Stomach (tissue), 9 donors: ENCODE data around the gene JTB. TPM values are rescaled to one million over a fixed set of nuclear protein-coding genes. Genes with fewer than 3 reads are reported as not detected.
A peak's percentile ranks its signal among the peaks of the same experiment; 100 is the strongest.

Experiments
- DNase-seq, 2 donors: peaks; one replicate each; pipeline versions ENCODE4 v3.0.0 to v3.0.0-alpha.2; 2013 to 2019
- H3K27ac ChIP-seq, 5 donors: fragments of 200-600 bp in 4 of 5; sonication (generic) in 4 of 5; one replicate each; pipeline ENCODE4 v1.5.1; 2013 to 2019; ENCODE audit warnings: mild to moderate bottlenecking in 1 of 5, moderate library complexity in 1 of 5
- H3K27me3 ChIP-seq, 3 donors: fragments of 200-600 bp; sonication (generic); one replicate each; pipeline ENCODE4 v1.5.1; 2017 to 2019; ENCODE audit warnings: mixed run types in 1 of 3
- H3K36me3 ChIP-seq, 4 donors: fragments of 200-600 bp; sonication (generic); 1 replicate in 3 of 4; 2 replicates in 1 of 4; pipeline ENCODE4 v1.5.1; 2016 to 2019
- H3K4me1 ChIP-seq, 4 donors: fragments of 200-600 bp; sonication (generic); one replicate each; pipeline ENCODE4 v1.5.1; 2016 to 2019
- H3K4me3 ChIP-seq, 4 donors: fragments of 200-600 bp; sonication (generic) in 3 of 4; one replicate each; pipeline ENCODE4 v1.5.1; 2016 to 2019; ENCODE audit warnings: mild to moderate bottlenecking in 1 of 4
- H3K9me3 ChIP-seq, 4 donors: fragments of 200-600 bp; sonication (generic); one replicate each; pipeline ENCODE4 v1.5.1; 2016 to 2019
- EP300 ChIP-seq: sonication (generic); formaldehyde crosslinking; IDR thresholded peaks from one replicate; pipeline ENCODE4 v1.6.1; 2017; ENCODE audit warnings: antibody characterized with exemption
- POLR2A ChIP-seq, 4 donors: fragments of 450-650 bp; IDR thresholded peaks; one replicate each; pipeline ENCODE4 v1.6.1; 2016; ENCODE audit warnings: antibody characterized with exemption in 4 of 4, control low read depth in 2 of 4, mild to moderate bottlenecking in 1 of 4, moderate library complexity in 1 of 4
- POLR2AphosphoS5 ChIP-seq, 3 donors: sonication (generic); formaldehyde crosslinking; IDR thresholded peaks; one replicate each; pipeline ENCODE4 v1.6.1; 2016; ENCODE audit warnings: antibody characterized with exemption in 3 of 3
- WGBS, 5 donors: extraction: QIAGEN DNeasy Blood & Tissue Kit in 3 of 5; methylation state at CpG; one replicate each; pipeline versions ENCODE4 v1.1.5 to v1.1.7; 2013 to 2018; 5-methylcytosine and 5-hydroxymethylcytosine counted together
- intact Hi-C: fragments of 100-400 bp; cut with DNase I; formaldehyde crosslinking; loops from one replicate; pipeline ENCODE4 v1.15.1; 2023; ENCODE audit warnings: low total_unique reads
- polyA plus RNA-seq, 3 donors: library from polyadenylated mRNA; stranded (reverse); fragments of 200-250 nt; gene quantifications; one replicate each; pipeline ENCODE4 v1.2.3, GENCODE V29; 2013
- total RNA-seq, 5 donors: library from RNA; depleted of rRNA; stranded (reverse); fragments of >200 nt; gene quantifications; one replicate each; pipeline versions ENCODE4 v1.1.0 to v1.2.3, GENCODE V29; 2014 to 2016
- TF ChIP-seq, protein P1 (sequence below), 7 experiments: fragments of 450-650 bp in 4 of 7; fragments of 200-600 bp in 3 of 7; sonication (generic) in 3 of 7; IDR thresholded peaks; one replicate each; pipeline ENCODE4 v1.5.1; 2016 to 2019; ENCODE audit warnings: antibody characterized with exemption in 7 of 7, control low read depth in 2 of 7, mild to moderate bottlenecking in 1 of 7
- donor health status: healthy with polysubstance abuse.
- donor health status: Bipolar disorder and iron deficiency.
- donor health status: healthy.

The JTB gene
- total and polyA plus RNA-seq, 8 donors: 130 to 859 (median 235) TPM

DNA sequence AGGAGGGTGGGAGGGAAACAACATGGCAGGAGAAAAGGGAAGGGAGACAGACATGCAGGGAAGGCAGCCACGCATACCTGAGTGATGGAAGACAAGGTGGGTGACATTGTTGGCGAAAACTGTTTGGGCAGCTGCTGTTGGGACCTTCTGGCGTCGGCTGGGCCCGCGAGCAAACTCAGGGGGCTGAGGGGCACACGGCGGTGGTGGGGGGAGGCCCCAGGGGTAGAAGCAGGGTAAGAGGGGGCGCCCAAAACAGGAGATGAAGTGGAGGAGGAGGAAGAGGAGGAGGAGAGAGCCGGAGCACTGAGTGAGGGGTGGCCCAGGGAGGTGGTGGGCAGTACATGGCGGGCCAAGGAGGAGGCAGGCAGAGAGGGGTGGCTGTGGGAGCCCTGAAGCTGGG, 26.3 kb downstream of the JTB start:
- no peak for DNase-seq
- Histone ChIP-seq H3K36me3 (peaks cover 51 to 81% (median 80%) of the 10 kb centered on the region in 4 donors), H3K4me1 (peaks cover 18 to 41% (median 35%) of the 10 kb centered on the region in 4 donors), H3K9me3 (no peaks in the 10 kb centered on the region), H3K27me3 (no peaks in the 10 kb centered on the region), H3K4me3 (no peak overlapping the region), H3K27ac (no peak overlapping the region)
- intact Hi-C loops: no loop called here
- 92 to 96% (median 93%) methylated on average over 11 of the region's 11 CpGs for WGBS, 5 donors
- TF ChIP-seq EP300 (no peak), POLR2AphosphoS5 (IDR thresholded peaks at IDR 0.05) (no peak), POLR2A (IDR thresholded peaks at IDR 0.05) (no peak)
- TF ChIP-seq, protein P1, sequence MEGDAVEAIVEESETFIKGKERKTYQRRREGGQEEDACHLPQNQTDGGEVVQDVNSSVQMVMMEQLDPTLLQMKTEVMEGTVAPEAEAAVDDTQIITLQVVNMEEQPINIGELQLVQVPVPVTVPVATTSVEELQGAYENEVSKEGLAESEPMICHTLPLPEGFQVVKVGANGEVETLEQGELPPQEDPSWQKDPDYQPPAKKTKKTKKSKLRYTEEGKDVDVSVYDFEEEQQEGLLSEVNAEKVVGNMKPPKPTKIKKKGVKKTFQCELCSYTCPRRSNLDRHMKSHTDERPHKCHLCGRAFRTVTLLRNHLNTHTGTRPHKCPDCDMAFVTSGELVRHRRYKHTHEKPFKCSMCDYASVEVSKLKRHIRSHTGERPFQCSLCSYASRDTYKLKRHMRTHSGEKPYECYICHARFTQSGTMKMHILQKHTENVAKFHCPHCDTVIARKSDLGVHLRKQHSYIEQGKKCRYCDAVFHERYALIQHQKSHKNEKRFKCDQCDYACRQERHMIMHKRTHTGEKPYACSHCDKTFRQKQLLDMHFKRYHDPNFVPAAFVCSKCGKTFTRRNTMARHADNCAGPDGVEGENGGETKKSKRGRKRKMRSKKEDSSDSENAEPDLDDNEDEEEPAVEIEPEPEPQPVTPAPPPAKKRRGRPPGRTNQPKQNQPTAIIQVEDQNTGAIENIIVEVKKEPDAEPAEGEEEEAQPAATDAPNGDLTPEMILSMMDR (IDR thresholded peaks at IDR 0.05): no peak

DNA sequence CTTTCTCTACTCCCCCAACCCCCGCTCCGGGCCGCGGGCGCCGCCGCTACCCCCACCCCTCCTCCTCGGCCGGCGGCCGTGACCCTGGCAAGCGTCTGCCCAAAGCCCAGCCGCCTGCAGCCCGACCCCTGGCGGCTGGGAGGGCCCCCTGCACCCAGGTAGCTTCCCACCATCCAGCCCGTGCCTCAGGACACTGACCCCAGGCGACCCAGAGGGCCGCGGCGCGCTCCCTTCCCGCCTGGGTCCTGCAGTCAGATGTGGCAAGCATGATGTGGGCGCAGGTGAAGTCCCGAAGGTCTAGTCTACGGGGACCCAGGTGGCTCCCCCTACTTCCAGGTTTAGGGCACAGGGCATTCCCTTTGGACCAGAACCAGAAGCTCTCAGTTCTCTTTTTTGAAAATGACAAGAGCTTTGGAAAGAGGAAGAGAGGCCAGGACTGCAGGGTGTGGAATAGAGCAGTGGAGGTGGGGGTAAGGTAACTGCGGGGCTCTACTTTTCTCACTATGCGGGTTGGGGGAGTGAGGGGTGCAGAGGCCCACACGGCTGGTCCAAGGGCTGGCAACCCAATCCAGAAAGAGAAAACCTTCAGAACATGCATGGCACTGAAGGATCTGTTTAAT, 30.7 kb downstream of the JTB start, which contains the start of gene DENND4B:
TSS of gene DENND4B (minus strand) at position 97 of the 620 bp plus-strand sequence. CDS start 2,344 bp downstream, outside the sequence.
- peak; percentile 84 to 95 for DNase-seq
- intact Hi-C loops: loop anchor here (10.0 kb wide), 1 partner anchor 152 kb away; no protein-coding TSS in a partner anchor
- TF ChIP-seq EP300 (no peak), POLR2A (IDR thresholded peaks at IDR 0.05) (no peak), POLR2AphosphoS5 (IDR thresholded peaks at IDR 0.05) (peak in 2 of 3 donors; percentile 37 to 79)
- TF ChIP-seq, protein P1 (IDR thresholded peaks at IDR 0.05): peak in 6 of 7 experiments; percentile 35 to 99 (median 95)
- Histone ChIP-seq H3K36me3 (peaks cover 27 to 71% (median 69%) of the 10 kb centered on the region in 4 donors), H3K4me3 (peak within 1 kb of the TSS; percentile 84 to 99 (median 94)), H3K4me1 (peaks cover 9 to 38% (median 27%) of the 10 kb centered on the region in 4 donors), H3K27ac (peak within 1 kb of the TSS; percentile 91 to 100 (median 98)), H3K27me3 (no peaks in the 10 kb centered on the region), H3K9me3 (no peaks in the 10 kb centered on the region)
- WGBS, 5 donors: 9 to 16% (median 14%) methylated on average over 17 to 28 of the region's 28 CpGs

DNA sequence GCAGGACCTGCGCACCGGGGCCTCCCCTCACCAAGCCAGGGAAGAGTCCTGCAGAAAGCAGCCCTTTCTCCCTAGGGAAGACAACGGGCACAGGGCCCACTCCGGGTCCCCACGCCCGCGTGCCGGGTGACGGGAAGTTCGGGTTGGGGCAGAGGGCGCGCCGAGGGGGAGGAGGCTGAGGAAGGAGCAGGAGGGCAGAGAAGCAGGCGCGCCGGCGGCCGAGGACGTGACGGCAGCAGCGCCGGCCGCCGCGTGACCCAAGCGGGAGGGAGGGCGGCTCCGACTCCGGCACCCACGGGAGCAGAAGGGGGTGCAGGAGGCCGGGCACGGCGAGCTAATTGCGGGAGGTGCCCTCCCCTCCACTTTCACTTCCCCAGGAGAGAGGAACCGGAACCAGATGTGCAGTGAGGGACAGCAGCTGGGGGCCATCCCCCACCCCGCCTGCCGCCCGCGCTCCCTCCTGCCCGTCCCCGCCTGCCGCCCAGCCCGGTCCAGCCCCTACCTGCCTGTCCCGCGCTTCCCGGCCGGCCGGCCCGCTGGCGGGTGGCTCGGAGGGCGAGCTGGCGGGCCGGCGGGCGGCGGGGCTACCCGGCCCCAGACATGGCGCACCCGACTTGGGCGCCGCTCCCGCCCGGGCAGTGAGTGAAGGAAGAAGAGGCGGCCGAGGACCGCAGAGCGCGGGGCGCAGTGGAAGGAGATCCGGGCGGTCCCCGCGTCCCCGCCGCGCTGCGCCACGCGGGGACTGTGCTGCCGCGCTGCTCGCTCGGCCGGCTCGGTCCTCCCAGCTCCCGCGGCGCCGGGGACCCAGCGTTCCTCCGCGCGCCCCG, 31.5 kb downstream of the JTB start:
- DNase-seq: peak; percentile 86 to 93
- H3K9me3 ChIP-seq: no peaks in the 10 kb centered on the region
- H3K4me3 ChIP-seq: peak overlapping the region; percentile 84 to 99 (median 94)
- H3K27ac ChIP-seq: peak overlapping the region; percentile 91 to 100 (median 98)
- 0 to 1% (median 1%) methylated on average over 27 to 95 of the region's 95 CpGs for WGBS, 5 donors
- intact Hi-C loops: loop anchor here (10.0 kb wide), 1 partner anchor 151 kb away; no protein-coding TSS in a partner anchor
- peaks cover 9 to 38% (median 27%) of the 10 kb centered on the region in 4 donors for H3K4me1 ChIP-seq
- peak; percentile 65 to 85 (median 83) for TF ChIP-seq POLR2AphosphoS5 (IDR thresholded peaks at IDR 0.05)
- no peak for TF ChIP-seq EP300
- TF ChIP-seq, protein P1 (IDR thresholded peaks at IDR 0.05): peak in 1 of 7 experiments; percentile 6
- no peak for TF ChIP-seq POLR2A (IDR thresholded peaks at IDR 0.05)
- no peaks in the 10 kb centered on the region for H3K27me3 ChIP-seq
- H3K36me3 ChIP-seq: peaks cover 22 to 71% (median 69%) of the 10 kb centered on the region in 4 donors
